ENCODE measurements around the gene NOL9. TPM values are rescaled to one million over a fixed set of nuclear protein-coding genes. Genes with fewer than 3 reads are reported as not detected.

Gene NOL9
- polyA plus RNA-seq, 1 experiment: 9.5 TPM

DNA sequence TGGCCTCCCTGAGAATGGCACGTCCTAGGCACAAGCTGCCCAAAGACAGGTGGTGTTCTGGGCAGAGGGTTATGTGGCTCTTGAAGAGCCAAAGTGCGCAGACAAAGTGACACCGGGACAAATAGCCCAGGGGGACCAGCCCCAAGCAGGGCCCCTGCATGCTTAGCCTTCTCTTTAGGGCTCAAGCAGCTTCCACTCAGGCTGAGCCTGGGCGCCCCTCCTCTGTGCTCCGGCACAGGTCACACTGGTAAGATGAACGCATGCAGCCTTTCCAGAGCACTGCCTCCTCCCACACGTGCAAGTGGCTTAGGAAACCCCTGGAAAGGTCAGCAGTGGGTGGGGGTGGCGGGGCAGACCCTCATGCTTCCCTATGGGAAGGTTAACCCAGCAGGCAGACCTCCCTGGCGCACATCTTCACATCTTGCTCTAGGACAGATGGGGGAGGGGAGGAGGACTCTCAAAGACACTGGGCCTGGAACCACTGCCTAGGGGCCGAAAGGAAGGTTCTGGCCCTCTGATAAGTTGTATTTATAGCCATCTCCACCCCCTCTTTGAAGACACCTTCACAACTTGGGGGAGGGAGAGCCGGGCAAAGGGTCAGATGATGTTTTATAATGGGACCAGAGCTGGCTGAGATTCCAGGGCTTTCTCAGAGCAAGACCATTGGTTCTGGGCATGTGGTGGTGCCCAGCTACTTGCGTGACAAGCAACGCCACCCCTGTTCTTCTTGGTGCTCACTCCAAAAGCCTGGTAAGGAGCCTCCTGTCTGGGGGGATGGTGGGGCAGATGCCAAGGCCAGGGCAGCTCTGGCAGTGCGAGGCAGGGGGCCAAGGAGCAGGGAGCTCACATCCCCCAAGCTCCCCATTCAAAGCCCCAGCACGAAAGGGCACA is 42.8 kb upstream of the NOL9 start:
- Histone ChIP-seq H3K4me3 (ENCODE audit: low read depth, low read length) (no peak overlapping the region), H3K36me3 (ENCODE audit: control insufficient read depth, insufficient read depth, low read length) (peaks cover 54% of the 10 kb centered on the region), H3K27me3 (ENCODE audit: control insufficient read depth, insufficient read depth, low read length) (no peaks in the 10 kb centered on the region)
- CTCF ChIA-PET: interaction anchor here (0.6 to 1.0 kb wide), 3 partner anchors 8 to 45 kb away, joined by 3 to 4 read pairs (median 3); no protein-coding TSS in a partner anchor
- POLR2A ChIA-PET: no interaction called here
- DNase-seq (ENCODE audit: low read depth): no peak
- TF ChIP-seq CTCF (IDR thresholded peaks at IDR 0.05; ENCODE audit: insufficient read depth, low read depth, low read length): no peak

DNA sequence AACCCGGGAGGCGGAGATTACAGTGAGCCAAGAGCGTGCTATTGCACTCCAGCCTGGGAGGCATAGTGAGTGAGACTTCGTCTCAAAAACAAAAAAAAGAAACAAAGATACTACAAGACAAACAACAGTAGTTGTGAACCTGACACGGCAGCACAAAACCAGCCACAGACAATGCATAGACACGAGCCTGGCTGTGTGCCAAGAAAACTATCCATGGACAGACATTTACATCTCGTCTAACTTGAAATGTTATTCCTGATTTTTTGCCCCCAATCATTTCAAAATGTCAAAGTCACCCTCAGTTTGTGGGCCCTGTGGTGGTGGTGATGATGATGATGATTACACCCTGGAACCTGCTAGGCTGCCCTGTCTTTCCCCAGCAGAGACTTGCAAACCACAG is 42.0 kb upstream of the NOL9 start:
- peaks cover 56% of the 10 kb centered on the region for H3K36me3 ChIP-seq (ENCODE audit: control insufficient read depth, insufficient read depth, low read length)

GRCh38 chr1:6594977-6595740 is 40.8 kb upstream of the NOL9 start:
- POLR2A ChIA-PET: interaction anchor here (0.6 kb wide), 1 partner anchor 8 kb away, joined by 3 read pairs; the partner anchor contains the start of gene KLHL21
- DNase-seq (ENCODE audit: low read depth): no peak
- no peak for TF ChIP-seq CTCF (IDR thresholded peaks at IDR 0.05; ENCODE audit: insufficient read depth, low read depth, low read length)
- H3K4me3 ChIP-seq (ENCODE audit: low read depth, low read length): no peak overlapping the region
- H3K36me3 ChIP-seq (ENCODE audit: control insufficient read depth, insufficient read depth, low read length): peaks cover 57% of the 10 kb centered on the region
- no peaks in the 10 kb centered on the region for H3K27me3 ChIP-seq (ENCODE audit: control insufficient read depth, insufficient read depth, low read length)
- CTCF ChIA-PET: interaction anchor here (1.5 kb wide), 1 partner anchor 41 kb away, joined by 3 read pairs; the partner anchor contains the start of gene NOL9

More for the DNA sequence above, 42.0 kb upstream of the NOL9 start:
- ChIA-PET POLR2A (no interaction called here), CTCF (interaction anchor here (0.6 to 1.0 kb wide), 2 partner anchors 14 to 44 kb away, joined by 3 to 4 read pairs; no protein-coding TSS in a partner anchor)
- H3K4me3 ChIP-seq (ENCODE audit: low read depth, low read length): no peak overlapping the region
- H3K27me3 ChIP-seq (ENCODE audit: control insufficient read depth, insufficient read depth, low read length): no peaks in the 10 kb centered on the region
- no peak for DNase-seq (ENCODE audit: low read depth)
- no peak for TF ChIP-seq CTCF (IDR thresholded peaks at IDR 0.05; ENCODE audit: insufficient read depth, low read depth, low read length)

DNA sequence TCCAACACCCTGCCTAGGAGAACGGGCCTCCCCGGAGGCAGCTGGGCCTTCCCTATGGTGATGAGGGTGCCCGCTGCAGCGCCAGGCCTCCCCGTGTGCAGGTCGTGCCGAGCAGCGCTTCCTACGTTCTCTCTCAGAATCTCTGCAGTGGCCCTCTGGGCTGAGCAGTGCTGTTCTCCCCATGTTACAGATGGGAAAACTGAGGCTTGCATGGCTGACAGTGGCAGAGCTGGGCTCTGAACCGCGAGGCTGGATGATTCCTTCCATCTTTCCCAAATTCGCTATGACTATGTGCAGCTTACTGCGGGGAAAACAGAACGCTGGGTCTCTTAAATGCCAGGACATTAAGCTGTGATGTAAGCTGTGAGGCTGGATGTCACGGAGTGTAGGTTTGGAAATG is 39.5 kb upstream of the NOL9 start:
- no peak for TF ChIP-seq CTCF (IDR thresholded peaks at IDR 0.05; ENCODE audit: insufficient read depth, low read depth, low read length)
- CTCF ChIA-PET: interaction anchor here (1.5 kb wide), 1 partner anchor 40 kb away, joined by 3 read pairs; the partner anchor contains the start of gene NOL9
- H3K36me3 ChIP-seq (ENCODE audit: control insufficient read depth, insufficient read depth, low read length): peaks cover 53% of the 10 kb centered on the region
- no peak overlapping the region for H3K4me3 ChIP-seq (ENCODE audit: low read depth, low read length)
- no peak for DNase-seq (ENCODE audit: low read depth)
- H3K27me3 ChIP-seq (ENCODE audit: control insufficient read depth, insufficient read depth, low read length): no peaks in the 10 kb centered on the region
- POLR2A ChIA-PET: no interaction called here
